Stomach (tissue), 4 donors: ENCODE results near the gene RASAL2.

Experiments
- CTCF ChIP-seq, 7 experiments: fragments of 450-650 bp in 4 of 7; fragments of 200-600 bp in 3 of 7; sonication (generic) in 3 of 7; IDR thresholded peaks; one replicate each; pipeline ENCODE4 v1.5.1; 2016 to 2019; ENCODE audit warnings: antibody characterized with exemption in 7 of 7, control low read depth in 2 of 7, mild to moderate bottlenecking in 1 of 7
- EP300 ChIP-seq: sonication (generic); formaldehyde crosslinking; IDR thresholded peaks from one replicate; pipeline ENCODE4 v1.6.1; 2017; ENCODE audit warnings: antibody characterized with exemption
- POLR2A ChIP-seq, 4 donors: fragments of 450-650 bp; IDR thresholded peaks; one replicate each; pipeline ENCODE4 v1.6.1; 2016; ENCODE audit warnings: antibody characterized with exemption in 4 of 4, control low read depth in 2 of 4, mild to moderate bottlenecking in 1 of 4, moderate library complexity in 1 of 4
- POLR2AphosphoS5 ChIP-seq, 3 donors: sonication (generic); formaldehyde crosslinking; IDR thresholded peaks; one replicate each; pipeline ENCODE4 v1.6.1; 2016; ENCODE audit warnings: antibody characterized with exemption in 3 of 3

DNA sequence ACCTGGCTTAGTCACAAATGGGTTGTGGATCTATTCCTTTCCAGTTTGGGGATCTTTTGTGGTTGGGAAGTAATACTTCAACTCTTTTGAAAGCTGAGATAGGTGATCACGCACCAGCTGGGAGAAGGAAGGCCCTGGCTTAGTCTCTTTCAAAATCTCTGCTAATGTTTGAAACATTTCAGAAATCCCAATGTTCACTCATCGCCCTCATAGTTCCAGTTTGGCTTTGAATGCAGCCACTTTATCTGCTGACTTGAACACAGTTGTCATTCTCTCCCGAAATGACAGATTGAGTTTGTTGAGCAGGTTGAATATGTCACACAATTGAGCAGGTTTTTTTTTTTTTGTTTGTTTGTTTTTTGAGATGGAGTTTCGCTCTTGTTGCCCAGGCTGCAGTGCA is 24.6 kb downstream of the RASAL2 start:
- no peak for TF ChIP-seq EP300
- no peak for TF ChIP-seq CTCF (IDR thresholded peaks at IDR 0.05)
- no peak for TF ChIP-seq POLR2A (IDR thresholded peaks at IDR 0.05)
- TF ChIP-seq POLR2AphosphoS5 (IDR thresholded peaks at IDR 0.05): no peak
